Lower lobe of right lung (tissue), 2 donors: ENCODE measurements around the gene RSPH6A. TPM values are rescaled to one million over a fixed set of nuclear protein-coding genes. Genes with fewer than 3 reads are reported as not detected.

Source experiments
- ATAC-seq, 2 donors: fragments of 200-7000 bp; cut with Tn5 transposase; one replicate each; pipeline ENCODE4 v1.9.1; 2020 to 2022; ENCODE audit warnings: mild to moderate bottlenecking in 2 of 2, moderate library complexity in 2 of 2
- DNase-seq: peaks from one replicate; pipeline ENCODE4 v3.0.0-alpha.2; 2020
- H3K27ac ChIP-seq: fragments of 200-600 bp; one replicate; pipeline ENCODE4 v1.8.0; 2022
- H3K27me3 ChIP-seq: fragments of 200-600 bp; one replicate; pipeline ENCODE4 v1.8.0; 2022; ENCODE audit warnings: low read depth
- H3K36me3 ChIP-seq: fragments of 200-600 bp; one replicate; pipeline ENCODE4 v1.8.0; 2022; ENCODE audit warnings: mild to moderate bottlenecking
- H3K4me1 ChIP-seq: fragments of 200-600 bp; one replicate; pipeline ENCODE4 v1.8.0; 2022
- H3K4me3 ChIP-seq: fragments of 200-600 bp; one replicate; pipeline ENCODE4 v1.8.0; 2022; ENCODE audit warnings: mild to moderate bottlenecking
- H3K9me3 ChIP-seq: fragments of 200-600 bp; one replicate; pipeline ENCODE4 v1.8.0; 2022
- CTCF ChIP-seq: fragments of 200-600 bp; IDR thresholded peaks from one replicate; pipeline ENCODE4 v1.8.0; 2022; ENCODE audit warnings: antibody characterized with exemption, mild to moderate bottlenecking
- intact Hi-C: fragments of 100-400 bp; cut with DNase I; formaldehyde crosslinking; loops from one replicate; pipeline ENCODE4 v1.11.0; 2022
- total RNA-seq: library from RNA; stranded (reverse); fragmentation: NEBNext Ultra II Directional; extraction: Animal tissue kit (Norgen Biotek cat#: 25700); gene quantifications from one replicate; pipeline ENCODE4 v1.2.1, GENCODE V29; 2021
- donor health status: DM: no; HTN: yes; CAD: no; lungs with severe emphysema.

Gene RSPH6A
- total RNA-seq, 1 donor from 2014 or later = 0.21 TPM

GRCh38 chr19:45746866-45747265 lies 68.2 kb downstream of the RSPH6A start:
- no peak overlapping the region for H3K27ac ChIP-seq
- intact Hi-C loops = no loop called here

More at GRCh38 chr19:45746866-45747265, 68.2 kb downstream of the RSPH6A start:
- H3K36me3 ChIP-seq = no peaks in the 10 kb centered on the region
- DNase-seq (no peak), ATAC-seq (no peak)
- no peaks in the 10 kb centered on the region for H3K9me3 ChIP-seq
- no peak overlapping the region for H3K4me3 ChIP-seq
- no peak for TF ChIP-seq CTCF
- H3K27me3 ChIP-seq = no peaks in the 10 kb centered on the region
- H3K4me1 ChIP-seq = no peaks in the 10 kb centered on the region

Other genes starting within 250 kb of the RSPH6A start
- gene OPA3, start 230.5 kb downstream of the RSPH6A start, total RNA-seq = 11.3 TPM
- gene GPR4, start 213.1 kb downstream of the RSPH6A start, total RNA-seq = 10.5 TPM
- gene EML2, start 175.9 kb downstream of the RSPH6A start, total RNA-seq = 51.4 TPM
- gene GIPR, start 147.1 kb downstream of the RSPH6A start, total RNA-seq = 7.5 TPM
- 229 TPM for gene SNRPD2, start 123.4 kb downstream of the RSPH6A start, total RNA-seq
- gene QPCTL, start 122.6 kb downstream of the RSPH6A start, total RNA-seq = 5.0 TPM
- 19.3 TPM for gene FBXO46, start 84.4 kb downstream of the RSPH6A start, total RNA-seq
- gene MEIOSIN, start 81.9 kb downstream of the RSPH6A start, total RNA-seq = not detected
- 16.8 TPM for gene SIX5, start 46.1 kb downstream of the RSPH6A start, total RNA-seq
- 42.6 TPM for gene DMPK, start 32.8 kb downstream of the RSPH6A start, total RNA-seq
- 47.4 TPM for gene DMWD, start 22.5 kb downstream of the RSPH6A start, total RNA-seq
- gene SYMPK, start 47.8 kb upstream of the RSPH6A start, total RNA-seq = 73.1 TPM
- gene FOXA3, start 49.0 kb upstream of the RSPH6A start, total RNA-seq = 0.68 TPM
- 21.4 TPM for gene IRF2BP1, start 70.8 kb upstream of the RSPH6A start, total RNA-seq
- gene MYPOP, start 87.3 kb upstream of the RSPH6A start, total RNA-seq = 7.5 TPM
- gene NANOS2, start 99.5 kb upstream of the RSPH6A start, total RNA-seq = not detected
- 18.8 TPM for gene NOVA2, start 158.6 kb upstream of the RSPH6A start, total RNA-seq
- gene CCDC61, start 180.2 kb upstream of the RSPH6A start, total RNA-seq = 16.3 TPM
- gene PGLYRP1, start 207.7 kb upstream of the RSPH6A start, total RNA-seq = 3.0 TPM
- gene IGFL4, start 225.7 kb upstream of the RSPH6A start, total RNA-seq = not detected